GM18502 (cell line): ENCODE results near the gene MAP4K4.

Experiments used
- ATAC-seq: cut with Tn5 transposase; IDR thresholded peaks from one replicate; pipeline ENCODE4 v1.9.1; 2021; ENCODE audit warnings: mild to moderate bottlenecking; ENCODE audit not compliant: unreplicated experiment, poor library complexity

The MAP4K4 gene

DNA sequence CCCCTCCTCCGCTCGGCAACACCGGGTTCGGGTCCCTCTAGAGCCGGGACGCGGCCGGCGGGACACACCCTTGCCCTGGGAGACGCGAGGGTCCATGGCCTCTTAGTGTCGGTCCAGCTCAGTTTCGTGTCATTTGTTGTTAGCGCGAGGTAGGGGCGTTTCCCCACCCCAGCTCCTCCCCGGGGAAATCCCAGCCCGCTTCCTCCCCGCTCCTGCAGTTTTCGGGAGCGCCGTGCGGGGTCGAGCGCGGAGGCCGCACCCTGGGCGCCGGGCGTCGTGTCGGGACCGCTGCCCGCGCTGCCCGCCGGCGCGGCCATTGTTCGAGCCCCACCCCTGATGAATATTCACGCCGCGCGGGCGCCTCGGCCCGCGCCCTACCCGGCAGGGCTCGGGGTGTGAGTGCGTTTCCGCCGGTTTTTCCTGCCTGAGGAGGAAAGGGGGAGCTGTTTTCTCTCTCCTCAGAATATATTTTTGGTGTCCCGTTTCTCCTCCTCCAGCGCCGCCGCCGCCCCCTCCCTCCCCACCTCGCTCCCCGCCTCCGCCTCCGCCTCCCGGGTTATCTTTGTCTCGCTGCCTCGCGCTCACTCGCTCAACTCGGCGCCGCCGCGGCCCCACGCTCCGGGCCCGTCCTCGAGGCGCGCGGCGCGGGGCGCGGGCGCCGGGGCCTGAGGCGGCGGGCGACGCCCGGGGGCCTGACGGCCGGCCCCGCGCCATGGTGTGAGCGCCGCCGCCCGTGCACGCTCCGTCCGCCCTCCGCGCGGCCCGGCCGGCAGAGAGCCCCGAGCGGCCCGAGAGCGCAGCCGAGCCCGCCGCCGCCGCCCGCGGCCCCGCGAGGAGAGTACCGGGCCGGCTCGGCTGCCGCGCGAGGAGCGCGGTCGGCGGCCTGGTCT, at the start of gene MAP4K4:
Gene MAP4K4, plus strand, starts transcription at position 584 of the 890 bp plus-strand sequence. CDS start 374 bp downstream, outside the sequence.
- ATAC-seq: peak; percentile 64

DNA sequence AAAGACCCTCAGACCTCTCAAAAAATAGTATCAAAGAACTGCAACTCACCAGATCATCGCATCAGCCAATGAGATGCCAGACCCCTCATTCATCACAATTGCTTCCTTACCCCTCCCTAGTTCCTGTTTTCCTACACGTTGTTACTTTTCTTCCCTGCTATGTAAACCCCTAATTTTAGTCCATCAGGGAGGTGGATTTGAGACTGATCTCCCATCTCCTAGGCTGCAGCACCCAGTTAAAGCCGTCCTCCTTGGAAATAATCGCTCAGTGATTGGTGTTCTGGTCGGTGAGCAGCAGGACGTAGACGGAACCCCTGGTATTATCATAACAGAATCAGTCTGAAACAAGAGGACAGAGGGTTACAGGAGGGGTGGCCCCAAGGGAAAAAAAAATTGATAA, 44.0 kb upstream of the MAP4K4 start:
- no peak for ATAC-seq

DNA sequence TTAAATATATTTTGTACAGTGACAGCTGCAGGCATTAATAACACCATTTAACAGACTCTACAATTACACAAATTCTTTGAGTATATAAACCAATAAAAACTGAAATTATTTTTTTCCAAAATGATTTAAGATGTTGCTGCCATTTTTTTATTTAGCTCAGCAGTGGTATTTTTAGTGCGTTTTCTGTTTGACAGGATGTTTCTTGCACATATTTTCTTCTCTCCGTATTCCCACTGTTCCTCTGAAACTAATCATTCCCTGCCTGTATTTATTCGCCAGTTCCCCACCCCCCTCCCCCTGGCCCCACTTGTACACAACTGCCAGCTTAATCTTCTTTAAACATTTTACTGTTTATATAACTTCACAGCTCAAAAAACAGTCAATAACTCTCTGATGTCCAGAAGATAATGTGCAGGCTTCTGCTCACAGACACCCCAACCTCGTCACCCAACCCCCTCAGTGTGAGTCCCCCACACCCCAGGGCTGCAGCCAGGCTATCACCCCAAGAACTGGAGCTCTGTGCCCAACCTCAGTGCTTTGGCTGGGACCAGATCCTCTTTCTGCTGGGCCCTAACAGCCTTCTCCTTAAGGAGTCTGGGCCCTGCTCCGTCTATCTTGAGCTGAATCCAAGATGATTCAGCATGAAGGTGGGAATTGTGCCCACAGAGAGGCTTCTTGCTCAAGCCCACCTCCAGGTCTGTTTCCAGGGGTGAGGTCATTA, 41.6 kb upstream of the MAP4K4 start:
- ATAC-seq: no peak

DNA sequence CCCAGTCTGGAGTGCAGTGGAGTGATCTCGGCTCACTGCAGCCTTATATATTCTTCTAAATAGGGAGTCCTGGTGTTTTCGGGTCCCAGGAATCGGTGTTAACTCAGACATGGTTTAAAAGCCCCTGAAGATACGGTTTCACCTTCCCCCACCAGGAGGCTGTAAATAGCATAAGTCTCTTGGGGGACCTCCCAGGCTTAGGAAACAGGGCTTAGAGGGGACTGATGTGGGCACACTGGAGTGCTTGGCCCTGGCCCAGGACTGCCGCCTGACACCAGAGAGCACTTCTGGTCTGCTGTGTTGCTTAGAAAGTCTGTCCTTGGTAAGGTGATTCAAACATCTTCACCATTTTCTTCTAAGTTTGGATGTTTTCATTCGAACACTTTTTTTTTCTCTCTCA, 39.7 kb upstream of the MAP4K4 start:
- no peak for ATAC-seq

DNA sequence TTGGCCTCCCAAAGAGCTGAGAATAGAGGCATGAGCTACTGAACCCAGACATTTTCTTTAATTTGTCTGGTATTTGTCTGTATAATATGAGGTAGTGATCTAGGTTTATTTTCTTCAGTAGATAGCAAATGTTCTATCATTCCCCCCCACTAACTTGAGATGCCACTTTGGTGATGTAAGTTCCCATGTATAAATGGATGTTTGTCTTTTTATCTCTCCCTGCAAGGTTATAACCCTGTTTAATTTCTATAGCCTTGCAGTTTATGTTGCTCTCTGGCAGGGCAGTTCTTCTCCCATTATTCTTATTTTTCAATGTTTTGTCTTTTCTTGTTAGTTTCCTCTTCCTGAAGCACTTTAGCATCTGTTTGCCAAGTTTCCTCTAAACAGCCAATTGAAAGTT, 39.1 kb upstream of the MAP4K4 start:
- ATAC-seq: no peak

DNA sequence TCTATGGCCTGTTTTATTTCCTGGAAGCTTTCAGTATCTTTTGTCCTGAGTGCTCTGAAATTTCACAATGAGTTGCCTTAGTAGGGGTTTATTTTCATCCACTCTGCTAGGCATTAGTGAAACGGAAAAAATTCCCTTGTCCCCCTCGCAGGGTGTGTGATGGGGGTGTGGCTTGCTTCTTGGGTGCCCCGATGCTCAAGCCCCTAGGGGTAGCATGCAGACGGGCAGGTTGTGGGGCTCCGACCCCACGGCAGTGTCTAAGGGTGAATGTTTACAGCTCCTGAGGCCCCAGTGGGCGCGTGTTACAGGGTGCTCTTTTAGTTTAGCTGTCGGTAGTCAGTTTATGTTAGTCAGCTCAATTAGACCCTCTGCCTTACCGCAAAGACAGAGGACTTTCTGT, 32.2 kb upstream of the MAP4K4 start:
- ATAC-seq: no peak

DNA sequence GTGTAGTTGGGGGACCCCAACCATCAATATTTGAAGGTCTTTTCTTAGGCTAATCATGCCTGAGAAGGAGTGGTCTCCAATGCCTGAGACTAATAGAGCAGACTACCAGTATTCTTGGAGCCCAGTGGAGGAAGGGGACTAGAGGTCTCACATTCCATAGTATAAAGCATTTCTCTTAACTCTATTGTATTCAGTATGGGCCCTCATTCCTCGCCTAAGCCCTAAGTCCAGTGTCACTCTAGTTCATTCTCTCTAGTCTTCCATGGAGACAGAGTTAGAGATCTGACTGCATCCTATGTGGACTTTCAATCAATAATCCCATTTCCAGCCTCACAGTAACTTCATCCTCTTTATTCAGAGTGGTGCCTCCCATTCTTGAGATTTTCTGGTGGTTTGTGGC, 29.7 kb upstream of the MAP4K4 start:
- no peak for ATAC-seq

DNA sequence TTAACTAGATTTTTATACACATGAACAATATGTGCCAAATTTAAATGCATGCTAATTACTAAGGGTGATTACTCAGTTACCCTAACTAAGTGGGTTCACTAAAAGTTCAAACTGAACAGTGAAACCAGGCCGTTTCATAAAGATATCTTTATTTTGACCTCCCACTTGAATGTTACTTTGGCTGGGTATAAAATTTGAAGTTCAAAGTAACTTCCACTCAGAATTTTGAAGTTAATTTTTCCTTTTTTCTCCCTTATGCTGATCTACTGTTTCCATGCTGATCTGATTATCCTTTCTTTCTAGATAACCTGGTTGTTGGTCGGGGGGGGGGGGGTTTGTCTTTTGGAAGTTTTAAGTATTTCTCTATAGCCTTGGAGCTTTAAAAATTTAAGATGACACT, 25.5 kb upstream of the MAP4K4 start:
- ATAC-seq: no peak

DNA sequence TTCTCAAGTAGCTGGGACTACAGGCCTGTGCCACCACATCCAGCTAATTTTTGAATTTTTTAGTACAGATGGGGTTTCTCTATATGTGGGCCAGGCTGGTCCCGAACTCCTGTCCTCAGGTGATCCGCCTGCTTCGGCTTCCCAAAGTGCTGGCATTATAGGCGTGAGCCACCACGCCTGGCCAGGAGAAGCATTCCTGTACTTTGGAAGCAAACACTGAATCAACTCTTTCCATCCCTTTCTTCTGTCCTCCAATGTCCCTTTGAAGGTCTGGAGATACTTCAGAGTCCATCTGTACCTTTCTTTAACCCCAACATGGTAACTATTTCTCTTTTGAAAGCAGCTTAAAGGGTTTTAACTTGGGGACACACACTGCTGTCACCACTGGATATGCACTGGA, 23.6 kb upstream of the MAP4K4 start:
- no peak for ATAC-seq

DNA sequence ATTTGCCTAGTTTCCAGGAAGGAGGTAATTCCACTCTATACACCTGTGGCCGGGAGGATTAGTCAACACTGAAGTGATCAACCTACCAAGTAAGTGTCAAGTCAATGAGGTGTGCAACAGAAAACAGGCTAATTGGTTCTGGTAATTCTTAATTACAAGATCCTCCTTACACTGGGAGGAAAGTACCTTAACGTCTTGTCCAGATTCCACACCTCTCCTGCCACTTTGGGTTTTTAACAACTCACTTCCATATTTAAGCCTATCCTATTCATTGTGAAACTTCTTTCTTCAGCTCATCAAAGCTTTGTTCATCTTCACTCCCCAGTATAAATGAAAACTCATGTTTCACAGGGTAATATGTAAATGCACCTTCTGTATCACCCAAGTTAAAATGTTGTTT, 22.0 kb upstream of the MAP4K4 start:
- peak; percentile 32 for ATAC-seq

DNA sequence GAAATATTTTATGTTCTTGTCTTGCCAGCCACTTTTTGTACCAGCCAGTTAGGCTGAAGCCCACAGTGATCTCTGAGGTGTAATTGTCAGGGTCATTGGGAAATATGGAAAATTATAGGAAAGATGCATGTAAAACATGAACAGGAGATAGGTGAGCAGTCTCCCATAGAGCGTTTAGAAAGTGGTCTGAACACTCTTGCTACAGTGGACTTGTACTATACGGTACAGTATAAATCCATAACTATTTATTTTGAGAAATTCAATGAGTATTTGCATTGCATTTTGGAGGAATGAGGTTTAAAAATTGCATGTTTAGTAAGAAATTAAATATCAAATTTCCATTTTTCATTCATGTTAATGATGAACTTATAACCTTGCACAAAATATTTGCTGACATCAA, 20.8 kb upstream of the MAP4K4 start:
- ATAC-seq: no peak

DNA sequence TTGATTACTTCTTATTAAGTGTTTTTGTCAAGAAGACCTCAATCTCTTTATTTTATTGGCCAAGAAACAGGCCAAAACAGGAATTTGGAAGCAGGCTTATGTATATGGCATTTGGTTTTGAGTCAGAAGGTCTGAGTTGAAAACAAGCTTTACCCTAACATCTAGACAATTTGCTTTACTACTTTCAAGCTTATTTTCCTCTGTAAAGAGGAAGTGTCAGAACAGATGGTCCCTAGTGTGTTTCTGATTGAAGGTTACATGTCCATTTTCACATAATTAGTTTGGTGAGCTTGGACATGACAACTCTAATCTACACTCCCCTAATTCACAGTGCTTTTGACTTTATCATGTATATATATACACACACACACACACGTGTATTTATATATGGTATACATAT, 19.8 kb upstream of the MAP4K4 start:
- no peak for ATAC-seq

DNA sequence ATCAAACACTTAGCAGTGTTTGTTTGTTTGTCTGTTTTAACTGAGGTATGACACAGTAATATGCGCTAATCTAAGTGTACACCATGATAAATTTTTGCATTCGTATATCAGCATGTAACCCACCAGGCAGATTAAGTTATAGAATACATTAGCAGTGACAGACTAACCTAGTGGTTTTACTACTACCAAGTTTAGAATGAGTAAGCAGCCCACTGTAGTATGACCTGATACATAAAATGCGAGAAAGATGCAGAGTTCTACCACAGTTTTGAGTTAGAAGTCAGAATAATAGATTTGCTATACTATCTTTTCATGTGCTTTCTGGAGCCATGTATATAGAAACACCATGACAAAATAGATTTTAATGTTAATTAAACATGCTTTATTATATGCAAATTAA, 19.1 kb upstream of the MAP4K4 start:
- no peak for ATAC-seq

DNA sequence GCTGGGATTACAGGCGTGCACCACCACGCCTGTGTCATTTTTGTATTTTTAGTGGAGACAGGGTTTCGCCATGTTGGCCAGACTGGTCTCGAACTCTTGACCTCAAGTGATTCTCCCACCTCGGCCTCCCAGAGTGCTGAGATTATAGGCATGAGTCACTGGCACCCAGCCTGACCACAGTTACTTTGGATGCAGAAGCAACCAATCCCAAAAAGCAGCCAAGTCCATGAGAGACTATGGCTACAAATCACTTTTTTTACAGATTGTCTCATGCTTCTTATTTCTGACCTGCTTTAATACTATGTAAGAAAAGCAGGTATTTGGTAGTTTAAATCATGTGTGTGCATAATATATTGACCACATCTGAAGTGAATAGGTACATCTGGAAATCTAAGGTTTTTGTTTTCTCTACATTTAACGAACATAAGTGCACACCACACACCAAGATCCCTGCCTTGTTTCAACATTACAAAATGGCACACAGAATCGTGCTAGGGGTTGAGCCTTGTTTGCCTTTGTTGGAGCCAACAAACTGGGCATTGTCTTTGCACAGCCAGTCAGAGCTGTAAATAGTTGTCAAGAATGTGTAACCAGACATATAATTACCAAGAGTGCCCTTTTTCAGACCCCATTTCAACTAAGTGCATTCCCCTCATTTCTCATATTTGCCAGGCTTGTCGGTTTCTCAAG, 18.3 kb upstream of the MAP4K4 start:
- no peak for ATAC-seq

DNA sequence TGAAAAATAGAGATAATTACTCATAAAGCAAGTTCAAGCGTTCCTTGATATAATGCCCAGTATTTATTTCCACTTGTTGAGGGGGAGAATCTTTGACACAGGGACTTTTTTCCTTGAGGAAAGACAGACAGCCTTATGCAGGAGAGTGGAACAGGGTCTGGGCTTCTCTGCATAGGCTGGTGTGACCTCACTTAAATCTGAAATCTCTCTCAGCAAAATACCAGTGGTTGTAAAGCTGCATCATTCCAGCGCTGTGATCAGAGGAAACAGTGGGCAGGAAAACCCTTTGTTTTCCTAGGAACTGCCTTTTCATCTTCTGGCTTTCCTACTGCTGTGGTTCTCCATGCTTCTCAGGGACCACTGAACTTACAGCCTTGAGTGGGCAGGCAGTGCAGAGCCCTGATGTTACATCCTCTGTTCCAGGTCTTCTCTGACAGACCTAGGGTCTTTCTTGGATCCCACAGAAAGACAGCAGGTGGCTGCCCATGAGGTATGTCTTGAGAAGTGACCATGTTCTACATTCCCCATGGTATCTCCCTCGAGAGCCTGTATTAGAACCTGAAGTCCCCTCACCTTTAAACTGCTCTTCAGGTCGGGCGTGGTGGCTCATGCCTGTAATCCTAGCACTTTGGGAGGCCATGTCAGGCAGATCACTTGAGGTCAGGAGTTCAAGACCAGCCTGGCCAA, 17.6 kb upstream of the MAP4K4 start:
- ATAC-seq: no peak

DNA sequence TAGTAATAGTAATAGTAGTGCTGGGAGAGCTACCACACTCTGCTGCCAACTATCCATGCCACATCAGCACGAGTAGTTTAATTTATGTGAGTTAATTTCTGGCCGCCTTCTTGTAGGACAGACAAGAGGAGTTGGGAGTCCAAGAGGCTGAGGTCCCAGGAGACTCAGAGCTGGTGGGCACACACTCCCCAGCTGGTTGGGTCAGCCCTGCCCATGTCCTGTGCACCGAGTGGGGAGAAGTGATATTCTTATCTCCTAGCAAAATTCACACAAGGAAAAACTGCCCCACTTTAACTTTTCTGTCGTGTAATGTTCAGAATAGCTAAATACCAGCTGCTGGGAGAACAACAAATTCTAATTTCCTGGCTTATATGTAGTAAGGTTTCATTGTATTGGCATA, 15.2 kb upstream of the MAP4K4 start:
- ATAC-seq: no peak

DNA sequence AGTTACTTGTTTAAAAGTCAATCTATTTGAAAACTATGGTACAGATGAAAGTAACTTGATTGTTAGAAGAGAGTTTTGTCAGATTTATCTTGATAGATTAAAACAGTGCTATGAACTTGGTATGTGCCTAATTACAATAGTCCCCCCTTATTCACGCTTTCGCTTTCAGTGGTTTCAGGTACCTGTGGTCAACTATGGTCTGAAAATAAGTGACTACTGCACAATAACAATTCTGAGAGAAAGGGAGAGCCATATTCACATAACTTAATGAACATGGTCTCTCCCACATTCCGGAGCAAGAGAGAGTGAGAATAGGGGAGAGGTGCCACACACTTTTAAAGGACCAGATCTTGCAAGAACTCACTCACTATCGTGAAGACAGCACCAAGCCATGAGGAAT, 13.2 kb upstream of the MAP4K4 start:
- no peak for ATAC-seq

DNA sequence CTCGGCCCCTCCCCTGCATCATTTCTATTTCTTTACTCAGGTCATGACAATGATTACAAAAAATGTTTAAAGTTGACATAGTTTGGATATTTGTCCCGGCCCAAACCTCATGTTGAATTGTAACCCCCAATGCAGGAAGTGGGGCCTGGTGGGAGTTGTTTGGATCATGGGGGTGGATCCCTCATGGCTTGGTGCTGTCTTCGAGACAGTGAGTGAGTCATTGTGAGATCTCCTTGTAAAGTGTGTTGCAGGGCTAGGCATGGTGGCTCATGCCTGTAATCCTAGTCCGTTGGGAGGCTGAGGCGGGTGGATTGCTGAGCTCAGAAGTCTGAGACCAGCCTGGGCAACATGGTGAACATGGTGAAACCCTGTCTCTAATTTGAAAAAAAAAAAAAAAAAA, 9.2 kb upstream of the MAP4K4 start:
- ATAC-seq: no peak

DNA sequence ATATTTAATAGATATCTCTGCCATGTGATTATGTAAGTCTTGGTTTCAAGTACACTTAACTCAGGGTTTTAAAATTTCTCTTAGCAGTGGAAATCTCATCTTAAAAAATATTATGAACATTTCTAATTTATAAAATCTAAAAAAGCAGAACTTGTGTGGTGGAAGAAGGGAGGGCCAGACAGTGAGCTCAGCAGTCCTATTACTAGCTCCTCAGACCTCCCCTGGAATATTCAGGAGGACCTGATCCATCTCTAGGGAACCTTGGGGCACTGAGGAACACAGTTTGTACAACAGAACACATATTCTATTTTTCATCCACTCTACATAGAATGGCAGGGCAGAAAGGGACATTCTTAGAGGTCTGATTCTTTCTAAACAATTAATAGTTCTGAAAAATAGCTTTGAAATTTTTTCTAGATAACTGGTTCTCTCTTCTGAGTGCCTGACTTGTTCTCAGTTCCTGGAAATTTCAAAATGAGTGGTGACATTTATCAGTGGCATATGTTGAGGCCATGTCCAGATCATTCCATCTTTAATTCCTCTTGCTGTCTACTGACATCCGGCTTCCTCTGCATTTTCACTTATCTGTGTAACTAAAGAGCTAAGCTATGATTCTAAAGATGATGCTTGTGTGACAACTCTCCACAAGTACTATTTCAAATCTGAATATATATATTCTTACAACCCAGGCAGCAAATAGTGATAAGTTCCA, 8.2 kb upstream of the MAP4K4 start:
- ATAC-seq: no peak

DNA sequence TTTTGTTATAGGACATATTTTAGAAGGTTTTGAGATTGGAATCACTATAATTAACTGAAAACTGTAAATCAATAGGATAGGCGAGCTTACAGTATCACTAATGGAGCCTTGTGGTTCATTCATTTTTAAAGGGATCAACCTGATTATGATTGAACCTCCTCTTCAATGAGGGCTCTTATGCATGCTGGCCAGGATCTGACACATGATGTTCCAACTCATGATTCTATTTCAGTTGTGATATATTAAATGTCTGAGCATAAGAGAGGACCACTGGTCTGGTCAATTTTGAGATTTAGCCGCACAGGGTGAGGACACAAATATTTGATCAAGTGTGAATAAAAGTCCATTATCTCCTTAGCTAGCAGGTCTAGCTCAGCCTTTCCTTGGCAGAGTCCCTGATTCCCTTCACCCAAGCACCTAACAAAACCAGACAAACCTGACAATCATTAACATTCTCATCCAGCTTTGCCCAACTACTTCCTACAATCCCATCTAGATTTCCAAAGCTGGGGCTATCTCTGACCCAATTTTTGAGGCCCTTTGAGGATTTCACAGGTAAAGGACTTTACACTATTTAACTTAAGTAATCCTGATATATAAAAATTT, 6.9 kb upstream of the MAP4K4 start:
- ATAC-seq: no peak
